IMR-90 (cell line): ENCODE measurements around the gene KIF20B. TPM values are rescaled to one million over a fixed set of nuclear protein-coding genes. Genes with fewer than 3 reads are reported as not detected.

Experiments used
- ATAC-seq: fragments of 200-7000 bp; cut with Tn5 transposase; 2 replicates; pipeline ENCODE4 v1.9.1; 2020; ENCODE audit warnings: low read depth, mild to moderate bottlenecking, moderate library complexity
- BruUV-seq: library from RNA; stranded (reverse); fragments of 400-500 nt; replicated peaks from 2 replicates; lab custom pipeline; 2021; lab: Mats Ljungman, UMichigan
- CTCF ChIA-PET: fragments of 300-600 bp; formaldehyde crosslinking; extraction: SDS; loops from one replicate; lab custom pipeline; 2021; ENCODE audit warnings: antibody characterized with exemption; lab: Yijun Ruan, JAX
- POLR2A ChIA-PET: fragments of 300-600 bp; sonication (Branson Sonifier 250); formaldehyde crosslinking; loops from one replicate; lab custom pipeline; 2022; ENCODE audit warnings: antibody characterized with exemption; ENCODE audit not compliant: unreplicated experiment; lab: Charles Lee
- DNase-seq: peaks from one replicate; pipeline ENCODE4 v3.0.0; 2013
- H2AFZ ChIP-seq: replicated peaks from 2 replicates; pipeline ENCODE3; 2013; ENCODE audit warnings: low read length, mild to moderate bottlenecking; ENCODE audit not compliant: poor library complexity
- H2AK5ac ChIP-seq: 2 replicates; pipeline ENCODE4 v1.6.1; 2013; ENCODE audit warnings: low read depth, low read length, inconsistent platforms
- H2AK9ac ChIP-seq: replicated peaks from 2 replicates; pipeline ENCODE3; 2013; ENCODE audit warnings: mild to moderate bottlenecking, low read depth, low read length, moderate library complexity; ENCODE audit not compliant: poor library complexity
- H2BK120ac ChIP-seq: 2 replicates; pipeline ENCODE4 v1.6.1; 2013; ENCODE audit warnings: low read depth, low read length, inconsistent platforms
- H2BK15ac ChIP-seq: 3 replicates; pipeline ENCODE4 v1.6.1; 2013; ENCODE audit warnings: low read depth, low read length, inconsistent platforms
- H2BK20ac ChIP-seq: 2 replicates; pipeline ENCODE4 v1.6.1; 2013; ENCODE audit warnings: low read depth, mild to moderate bottlenecking, inconsistent platforms, low read length, moderate library complexity
- H2BK5ac ChIP-seq: 2 replicates; pipeline ENCODE4 v1.6.1; 2013; ENCODE audit warnings: mild to moderate bottlenecking, low read depth, low read length, inconsistent platforms; ENCODE audit not compliant: poor library complexity, severe bottlenecking
- H3K14ac ChIP-seq: replicated peaks from 2 replicates; pipeline ENCODE4 v1.6.1; 2013; ENCODE audit warnings: low read depth, low read length, inconsistent platforms
- H3K18ac ChIP-seq: 2 replicates; pipeline ENCODE4 v1.6.1; 2013; ENCODE audit warnings: low read depth, low read length, control low read depth
- H3K23ac ChIP-seq: 2 replicates; pipeline ENCODE4 v1.6.1; 2013; ENCODE audit warnings: low read depth, low read length, inconsistent platforms
- H3K27ac ChIP-seq: 2 replicates; pipeline ENCODE4 v1.5.1; 2013; ENCODE audit warnings: mild to moderate bottlenecking, control low read depth, low read length; ENCODE audit not compliant: insufficient read depth
- H3K27me3 ChIP-seq: 2 replicates; pipeline ENCODE4 v1.6.1; 2013; ENCODE audit warnings: low read length; ENCODE audit not compliant: control insufficient read depth, insufficient read depth
- H3K36me3 ChIP-seq: 2 replicates; pipeline ENCODE4 v1.6.1; 2013; ENCODE audit warnings: low read length, mixed read lengths; ENCODE audit not compliant: control insufficient read depth, insufficient read depth
- H3K4ac ChIP-seq: 2 replicates; pipeline ENCODE4 v1.6.1; 2013; ENCODE audit warnings: low read depth, low read length, inconsistent platforms
- H3K4me1 ChIP-seq: 2 replicates; pipeline ENCODE4 v1.6.1; 2013; ENCODE audit warnings: low read length, mixed read lengths; ENCODE audit not compliant: control insufficient read depth, insufficient read depth
- H3K4me2 ChIP-seq: 2 replicates; pipeline ENCODE4 v1.6.1; 2013; ENCODE audit warnings: low read depth, mild to moderate bottlenecking, control low read depth, low read length, moderate library complexity
- H3K4me3 ChIP-seq: 2 replicates; pipeline ENCODE4 v1.5.1; 2013; ENCODE audit warnings: low read depth, mild to moderate bottlenecking, control low read depth, low read length, moderate library complexity; ENCODE audit not compliant: insufficient read depth
- H3K56ac ChIP-seq: 2 replicates; pipeline ENCODE4 v1.6.1; 2013; ENCODE audit warnings: low read length, inconsistent platforms; ENCODE audit not compliant: insufficient read depth; ENCODE audit errors: extremely low read depth
- H3K79me1 ChIP-seq, 2 experiments: 2 replicates each; pipeline ENCODE4 v1.6.1; 2013; ENCODE audit warnings: low read length in 2 of 2, inconsistent platforms in 1 of 2, low read depth in 1 of 2
- H3K9ac ChIP-seq: 2 replicates; pipeline ENCODE4 v1.6.1; 2013; ENCODE audit warnings: low read depth, low read length, control low read depth
- H3K9me1 ChIP-seq: 2 replicates; pipeline ENCODE4 v1.6.1; 2013; ENCODE audit warnings: low read length, inconsistent platforms; ENCODE audit not compliant: insufficient read depth
- H3K9me3 ChIP-seq: 2 replicates; pipeline ENCODE4 v1.6.1; 2013; ENCODE audit warnings: low read length; ENCODE audit not compliant: control insufficient read depth, insufficient read depth
- H4K20me1 ChIP-seq: 2 replicates; pipeline ENCODE4 v1.6.1; 2013; ENCODE audit warnings: low read length, inconsistent platforms; ENCODE audit not compliant: insufficient read depth
- H4K5ac ChIP-seq: 2 replicates; pipeline ENCODE4 v1.6.1; 2013; ENCODE audit warnings: mild to moderate bottlenecking, low read depth, low read length, control low read depth
- H4K8ac ChIP-seq, 2 experiments: 2 replicates each; pipeline ENCODE4 v1.6.1; 2013; ENCODE audit warnings: low read depth in 2 of 2, low read length in 2 of 2, control low read depth in 1 of 2, inconsistent platforms in 1 of 2
- H4K91ac ChIP-seq: 2 replicates; pipeline ENCODE4 v1.6.1; 2013; ENCODE audit warnings: low read depth, low read length, inconsistent platforms; ENCODE audit not compliant: insufficient read depth
- CTCF ChIP-seq: conservative IDR thresholded peaks from 2 replicates; pipeline ENCODE4 v1.5.1; 2012; ENCODE audit warnings: mild to moderate bottlenecking, low read depth, low read length, improper control_type of control experiment
- ELK1 ChIP-seq: fragments of 150-350 bp; IDR thresholded peaks from 2 replicates; pipeline ENCODE4 v1.6.1; 2016; ENCODE audit warnings: low read depth, mild to moderate bottlenecking, low read length, moderate library complexity, borderline replicate concordance
- FOS ChIP-seq: fragments of 150-350 bp; IDR thresholded peaks from 2 replicates; pipeline ENCODE4 v1.6.1; 2016; ENCODE audit warnings: low read depth, low read length
- MAFK ChIP-seq: IDR thresholded peaks from 2 replicates; pipeline ENCODE4 v1.6.1; 2012; ENCODE audit warnings: low read depth, low read length, improper control_type of control experiment
- MAZ ChIP-seq: IDR thresholded peaks from 2 replicates; pipeline ENCODE4 v1.6.1; 2012; ENCODE audit warnings: low read depth, mild to moderate bottlenecking, low read length, improper control_type of control experiment, moderate library complexity, borderline replicate concordance
- MXI1 ChIP-seq: IDR thresholded peaks from 2 replicates; pipeline ENCODE4 v1.6.1; 2012; ENCODE audit warnings: low read depth, mild to moderate bottlenecking, low read length, moderate library complexity, borderline replicate concordance
- NFE2L2 ChIP-seq: fragments of 150-350 bp; IDR thresholded peaks from 2 replicates; pipeline ENCODE4 v1.6.1; 2016; ENCODE audit warnings: low read depth, mild to moderate bottlenecking, low read length
- RAD21 ChIP-seq: IDR thresholded peaks from 2 replicates; pipeline ENCODE4 v1.6.1; 2012; ENCODE audit warnings: low read length, improper control_type of control experiment
- RCOR1 ChIP-seq: IDR thresholded peaks from 2 replicates; pipeline ENCODE4 v1.6.1; 2012; ENCODE audit warnings: mild to moderate bottlenecking, low read length, improper control_type of control experiment; ENCODE audit not compliant: insufficient replicate concordance
- RFX5 ChIP-seq: IDR thresholded peaks from 2 replicates; pipeline ENCODE4 v1.8.0; 2012; ENCODE audit warnings: low read depth, mild to moderate bottlenecking, low read length, moderate library complexity
- WGBS, 2 experiments: methylation state at CpG; one replicate each; pipeline versions ENCODE4 v1.1.5 to v1.1.7; 2013; ENCODE audit warnings: missing lambda C conversion rate in 2 of 2; ENCODE audit not compliant: insufficient read length in 1 of 2; ENCODE audit errors: extremely low coverage in 2 of 2; 5-methylcytosine and 5-hydroxymethylcytosine counted together
- dilution Hi-C: fragments of 300-500 bp; cut with HindIII; formaldehyde crosslinking; loops from one replicate; pipeline ENCODE4 v1.14.3; 2018; ENCODE audit warnings: low sequenced_read_pairs; ENCODE audit not compliant: unreplicated experiment
- in situ Hi-C: fragments of 300-500 bp; cut with MboI; formaldehyde crosslinking; loops from 3 replicates; pipeline ENCODE4 v1.14.3; 2019; ENCODE audit warnings: low sequenced_read_pairs, inconsistent platforms, mixed read lengths
- intact Hi-C: fragments of 100-400 bp; cut with micrococcal nuclease; formaldehyde crosslinking; loops from 2 replicates; pipeline ENCODE4 v1.10.0; 2022
- polyA plus RNA-seq, 3 experiments: library from polyadenylated mRNA; depleted of rRNA; stranded (reverse); fragments of >200 nt; gene quantifications; 2 replicates each; pipeline ENCODE4 v1.2.3, GENCODE V29; 2012; ENCODE audit warnings: low replicate concordance in 1 of 3
- total RNA-seq: library from RNA; depleted of rRNA; stranded (reverse); fragments of >200 nt; gene quantifications from 2 replicates; pipeline ENCODE4 v1.2.3, GENCODE V29; 2012

Gene KIF20B
- total and polyA plus RNA-seq, 2 of the 4 experiments (the other 2 are of a cell fraction): 3.1 to 23.5 TPM

- Histone ChIP-seq H4K91ac (no peak overlapping the region), H2BK5ac (no peak overlapping the region), H3K4ac (no peak overlapping the region), H3K4me3 (no peak overlapping the region), H3K9ac (no peak overlapping the region), H2AFZ (no peak overlapping the region), H4K5ac (no peak overlapping the region), H3K79me1 (no peaks in the 10 kb centered on the region), H4K8ac (no peak overlapping the region), H3K9me3 (no peaks in the 10 kb centered on the region), H3K4me1 (no peaks in the 10 kb centered on the region), H2AK5ac (no peak overlapping the region), H3K9me1 (peaks cover 2% of the 10 kb centered on the region), H3K56ac (no peak overlapping the region), H2BK20ac (no peak overlapping the region), H3K4me2 (no peak overlapping the region), H3K27me3 (peaks cover 18% of the 10 kb centered on the region), H2BK120ac (no peak overlapping the region), H3K14ac (no peak overlapping the region), H3K36me3 (no peaks in the 10 kb centered on the region), H4K20me1 (no peaks in the 10 kb centered on the region), H3K18ac (no peak overlapping the region), H3K23ac (no peak overlapping the region), H3K27ac (no peak overlapping the region), H2AK9ac (no peak overlapping the region), H2BK15ac (no peak overlapping the region)
- intact Hi-C loops: no loop called here
- dilution Hi-C loops: no loop called here
- TF ChIP-seq MAFK (no peak), ELK1 (no peak), MAZ (no peak), RFX5 (no peak), MXI1 (no peak), NFE2L2 (no peak), RAD21 (no peak), CTCF (no peak), RCOR1 (no peak), FOS (no peak)
- no CpG with 5 or more reads among the region's 2 CpGs for WGBS, 2 experiments
- CTCF ChIA-PET: interaction anchor here (0.5 to 1.0 kb wide), 3 partner anchors 24 to 1050 kb away, joined by 3 to 4 read pairs (median 3); no protein-coding TSS in a partner anchor
- POLR2A ChIA-PET: no interaction called here
- ATAC-seq (no peak), DNase-seq (no peak)
- no TSS peak for BruUV-seq
- in situ Hi-C loops: no loop called here
Observed at GRCh38 chr10:89808842-89809241, 107.5 kb downstream of the KIF20B start.
